Testis (tissue), 2 donors: ENCODE results near the gene CPNE7.

ENCODE experiments used
- POLR2A ChIP-seq: fragments of 450-650 bp; IDR thresholded peaks from one replicate; pipeline ENCODE4 v1.6.1; 2017; ENCODE audit warnings: antibody characterized with exemption, mild to moderate bottlenecking, moderate library complexity
- TF ChIP-seq, protein P1 (sequence below), 3 experiments: fragments of 450-650 bp in 2 of 3; fragments of 200-600 bp in 1 of 3; sonication (generic) in 1 of 3; IDR thresholded peaks; one replicate each; pipeline ENCODE4 v1.5.1; 2016 to 2019; ENCODE audit warnings: antibody characterized with exemption in 3 of 3, mild to moderate bottlenecking in 2 of 3, moderate library complexity in 1 of 3

DNA sequence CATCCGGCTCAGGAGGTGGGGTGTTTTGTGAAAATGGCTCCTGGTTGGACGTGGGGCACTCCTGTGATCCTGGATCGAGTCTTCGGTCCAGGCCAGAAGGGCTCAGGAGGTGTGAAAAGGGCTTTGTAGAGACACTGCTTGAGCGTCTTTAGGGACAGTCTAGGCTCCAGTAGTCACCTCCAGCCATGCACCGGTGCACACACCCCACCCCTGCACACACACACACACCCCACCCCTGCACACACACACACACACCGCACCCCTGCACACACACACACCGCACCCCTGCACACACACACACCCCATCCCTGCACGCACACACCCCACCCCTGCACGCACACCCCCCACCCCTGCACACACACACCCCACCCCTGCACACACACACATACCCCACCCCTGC is 62.9 kb downstream of the CPNE7 start:
- TF ChIP-seq, protein P1, sequence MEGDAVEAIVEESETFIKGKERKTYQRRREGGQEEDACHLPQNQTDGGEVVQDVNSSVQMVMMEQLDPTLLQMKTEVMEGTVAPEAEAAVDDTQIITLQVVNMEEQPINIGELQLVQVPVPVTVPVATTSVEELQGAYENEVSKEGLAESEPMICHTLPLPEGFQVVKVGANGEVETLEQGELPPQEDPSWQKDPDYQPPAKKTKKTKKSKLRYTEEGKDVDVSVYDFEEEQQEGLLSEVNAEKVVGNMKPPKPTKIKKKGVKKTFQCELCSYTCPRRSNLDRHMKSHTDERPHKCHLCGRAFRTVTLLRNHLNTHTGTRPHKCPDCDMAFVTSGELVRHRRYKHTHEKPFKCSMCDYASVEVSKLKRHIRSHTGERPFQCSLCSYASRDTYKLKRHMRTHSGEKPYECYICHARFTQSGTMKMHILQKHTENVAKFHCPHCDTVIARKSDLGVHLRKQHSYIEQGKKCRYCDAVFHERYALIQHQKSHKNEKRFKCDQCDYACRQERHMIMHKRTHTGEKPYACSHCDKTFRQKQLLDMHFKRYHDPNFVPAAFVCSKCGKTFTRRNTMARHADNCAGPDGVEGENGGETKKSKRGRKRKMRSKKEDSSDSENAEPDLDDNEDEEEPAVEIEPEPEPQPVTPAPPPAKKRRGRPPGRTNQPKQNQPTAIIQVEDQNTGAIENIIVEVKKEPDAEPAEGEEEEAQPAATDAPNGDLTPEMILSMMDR (IDR thresholded peaks at IDR 0.05): no peak
- no peak for TF ChIP-seq POLR2A
